Stimulated activated CD4-positive, alpha-beta T cell treated with anti-CD3 and anti-CD28 coated beads, Interleukin-2, amount 100 ng/mL, for 24 hours (primary cell): ENCODE measurements around the gene MGRN1.
A peak's percentile ranks its signal among the peaks of the same experiment; 100 is the strongest.

ENCODE experiments used
- DNase-seq, 2 donors: peaks; one replicate each; pipeline ENCODE4 v3.0.0-alpha.2; 2020

Gene MGRN1

GRCh38 chr16:4689864-4690704 is 65.5 kb downstream of the MGRN1 start:
- DNase-seq = no peak

GRCh38 chr16:4690946-4691665 is 66.5 kb downstream of the MGRN1 start:
- DNase-seq = no peak

GRCh38 chr16:4691666-4692412 is 67.2 kb downstream of the MGRN1 start:
- DNase-seq = no peak

GRCh38 chr16:4692460-4693295 is 68.1 kb downstream of the MGRN1 start:
- DNase-seq = no peak

- DNase-seq = peak; percentile 97 to 98
Observed at GRCh38 chr16:4693296-4693955, 68.8 kb downstream of the MGRN1 start, which contains the start of gene NUDT16L1. Gene NUDT16L1 (plus strand): TSS chr16:4693562. CDS start chr16:4693727, 165 bp downstream.

- DNase-seq = peak; percentile 56 to 57
Observed at GRCh38 chr16:4693956-4694641, 69.5 kb downstream of the MGRN1 start.

GRCh38 chr16:4694642-4695451 is 70.2 kb downstream of the MGRN1 start:
- peak in 1 of 2 donors; percentile 20 for DNase-seq

GRCh38 chr16:4695473-4696171 is 71.0 kb downstream of the MGRN1 start:
- DNase-seq = no peak

- DNase-seq = no peak
Observed at GRCh38 chr16:4696172-4696904, 71.7 kb downstream of the MGRN1 start.

- DNase-seq = no peak
Observed at GRCh38 chr16:4696905-4697847, 72.5 kb downstream of the MGRN1 start.

GRCh38 chr16:4697848-4698291 is 73.2 kb downstream of the MGRN1 start:
- DNase-seq = no peak

GRCh38 chr16:4698321-4699045 is 73.9 kb downstream of the MGRN1 start:
- DNase-seq = no peak

- no peak for DNase-seq
Observed at GRCh38 chr16:4699046-4699556, 74.5 kb downstream of the MGRN1 start.

- no peak for DNase-seq
Observed at GRCh38 chr16:4700380-4700996, 75.9 kb downstream of the MGRN1 start.

- no peak for DNase-seq
Observed at GRCh38 chr16:4700997-4701743, 76.5 kb downstream of the MGRN1 start.
